KMS-11 (cell line): Measurements from ENCODE around the gene TTLL11.

Source experiments
- H2AFZ ChIP-seq: fragments of 200-600 bp; sonication (generic); 2 replicates; pipeline ENCODE4 v1.6.1; 2016; ENCODE audit warnings: antibody characterized with exemption, mixed run types, low read depth
- H3K27ac ChIP-seq: fragments of 200-600 bp; sonication (generic); 2 replicates; pipeline ENCODE4 v1.6.1; 2016; ENCODE audit warnings: mild to moderate bottlenecking, mixed run types
- H3K27me3 ChIP-seq: fragments of 200-600 bp; sonication (generic); 2 replicates; pipeline ENCODE4 v1.6.1; 2017; ENCODE audit warnings: mild to moderate bottlenecking, low read depth, mixed run types, moderate library complexity; ENCODE audit not compliant: insufficient read depth
- H3K36me3 ChIP-seq: fragments of 200-600 bp; sonication (generic); 2 replicates; pipeline ENCODE4 v1.6.1; 2017; ENCODE audit warnings: mild to moderate bottlenecking, mixed run types; ENCODE audit not compliant: insufficient read depth
- H3K4me1 ChIP-seq: fragments of 200-600 bp; sonication (generic); 2 replicates; pipeline ENCODE4 v1.6.1; 2016; ENCODE audit warnings: mild to moderate bottlenecking, low read depth, mixed run types; ENCODE audit not compliant: poor library complexity, severe bottlenecking
- H3K4me2 ChIP-seq: fragments of 200-600 bp; sonication (generic); 2 replicates; pipeline ENCODE4 v1.7.0; 2016; ENCODE audit warnings: mild to moderate bottlenecking, mixed run types
- H3K4me3 ChIP-seq: fragments of 200-600 bp; sonication (generic); IDR thresholded peaks from 2 replicates; pipeline ENCODE4 v1.6.1; 2017; ENCODE audit warnings: low read depth, low read length, mixed read lengths; ENCODE audit not compliant: insufficient read depth
- H3K79me2 ChIP-seq: fragments of 200-600 bp; sonication (generic); 2 replicates; pipeline ENCODE4 v1.6.1; 2016; ENCODE audit warnings: low read depth, mixed run types; ENCODE audit not compliant: insufficient read depth
- H3K9ac ChIP-seq: fragments of 200-600 bp; sonication (generic); 2 replicates; pipeline ENCODE4 v1.6.1; 2016; ENCODE audit warnings: mild to moderate bottlenecking, mixed run types
- H4K20me1 ChIP-seq: fragments of 200-600 bp; sonication (generic); 2 replicates; pipeline ENCODE4 v1.6.1; 2016; ENCODE audit warnings: mild to moderate bottlenecking, mixed run types; ENCODE audit not compliant: insufficient read depth
- TF ChIP-seq, protein P1 (sequence below): fragments of 200-600 bp; sonication (generic); conservative IDR thresholded peaks from 2 replicates; pipeline ENCODE4 v1.6.1; 2017; ENCODE audit warnings: low read depth, mild to moderate bottlenecking, antibody characterized with exemption, low read length, moderate library complexity, mixed read lengths

Gene TTLL11

GRCh38 chr9:122065923-122066629 lies 27.0 kb downstream of the TTLL11 start:
- no peaks in the 10 kb centered on the region for H3K36me3 ChIP-seq
- H3K9ac ChIP-seq = no peak overlapping the region
- no peak overlapping the region for H3K4me2 ChIP-seq
- no peak overlapping the region for H3K4me3 ChIP-seq
- H3K4me1 ChIP-seq = no peaks in the 10 kb centered on the region
- H3K79me2 ChIP-seq = no peaks in the 10 kb centered on the region
- H3K27me3 ChIP-seq = no peaks in the 10 kb centered on the region
- no peak overlapping the region for H3K27ac ChIP-seq
- H2AFZ ChIP-seq = no peak overlapping the region
- TF ChIP-seq, protein P1, sequence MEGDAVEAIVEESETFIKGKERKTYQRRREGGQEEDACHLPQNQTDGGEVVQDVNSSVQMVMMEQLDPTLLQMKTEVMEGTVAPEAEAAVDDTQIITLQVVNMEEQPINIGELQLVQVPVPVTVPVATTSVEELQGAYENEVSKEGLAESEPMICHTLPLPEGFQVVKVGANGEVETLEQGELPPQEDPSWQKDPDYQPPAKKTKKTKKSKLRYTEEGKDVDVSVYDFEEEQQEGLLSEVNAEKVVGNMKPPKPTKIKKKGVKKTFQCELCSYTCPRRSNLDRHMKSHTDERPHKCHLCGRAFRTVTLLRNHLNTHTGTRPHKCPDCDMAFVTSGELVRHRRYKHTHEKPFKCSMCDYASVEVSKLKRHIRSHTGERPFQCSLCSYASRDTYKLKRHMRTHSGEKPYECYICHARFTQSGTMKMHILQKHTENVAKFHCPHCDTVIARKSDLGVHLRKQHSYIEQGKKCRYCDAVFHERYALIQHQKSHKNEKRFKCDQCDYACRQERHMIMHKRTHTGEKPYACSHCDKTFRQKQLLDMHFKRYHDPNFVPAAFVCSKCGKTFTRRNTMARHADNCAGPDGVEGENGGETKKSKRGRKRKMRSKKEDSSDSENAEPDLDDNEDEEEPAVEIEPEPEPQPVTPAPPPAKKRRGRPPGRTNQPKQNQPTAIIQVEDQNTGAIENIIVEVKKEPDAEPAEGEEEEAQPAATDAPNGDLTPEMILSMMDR = no peak
- H4K20me1 ChIP-seq = no peaks in the 10 kb centered on the region

DNA sequence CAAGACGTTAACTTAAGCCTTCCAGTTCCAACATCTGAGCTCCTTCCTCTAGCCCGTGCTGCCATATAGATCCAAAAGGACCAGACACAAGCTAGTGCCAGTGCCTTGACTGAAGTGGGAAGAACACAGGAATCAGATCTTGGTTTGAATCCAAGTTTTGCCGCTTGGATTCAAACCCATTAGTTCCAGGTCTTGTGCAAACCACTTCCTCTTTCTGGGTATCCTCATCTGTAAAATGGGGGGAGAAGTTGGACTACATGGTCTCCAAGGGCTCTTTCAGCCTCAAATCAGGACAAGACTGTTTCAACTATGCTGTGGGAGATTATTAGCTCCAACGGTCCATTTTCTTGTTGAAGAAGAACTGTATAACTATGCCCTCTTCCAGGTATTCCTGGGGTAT lies 32.6 kb downstream of the TTLL11 start:
- Histone ChIP-seq H3K79me2 (no peaks in the 10 kb centered on the region), H2AFZ (no peak overlapping the region), H3K36me3 (no peaks in the 10 kb centered on the region), H3K4me2 (no peak overlapping the region), H4K20me1 (no peaks in the 10 kb centered on the region), H3K9ac (no peak overlapping the region), H3K4me1 (no peaks in the 10 kb centered on the region), H3K4me3 (no peak overlapping the region), H3K27me3 (no peaks in the 10 kb centered on the region; the same call in 1 of the 2 replicates), H3K27ac (no peak overlapping the region)
- TF ChIP-seq, protein P1 = no peak

GRCh38 chr9:122059955-122060324 lies 33.2 kb downstream of the TTLL11 start:
- no peaks in the 10 kb centered on the region for H3K4me1 ChIP-seq
- no peaks in the 10 kb centered on the region for H3K36me3 ChIP-seq
- no peak overlapping the region for H3K4me3 ChIP-seq
- no peaks in the 10 kb centered on the region for H3K79me2 ChIP-seq
- TF ChIP-seq, protein P1 = no peak
- no peaks in the 10 kb centered on the region; the same call in 1 of the 2 replicates for H3K27me3 ChIP-seq
- no peak overlapping the region for H3K27ac ChIP-seq
- H3K9ac ChIP-seq = no peak overlapping the region
- no peak overlapping the region for H2AFZ ChIP-seq
- H4K20me1 ChIP-seq = no peaks in the 10 kb centered on the region
- H3K4me2 ChIP-seq = no peak overlapping the region

DNA sequence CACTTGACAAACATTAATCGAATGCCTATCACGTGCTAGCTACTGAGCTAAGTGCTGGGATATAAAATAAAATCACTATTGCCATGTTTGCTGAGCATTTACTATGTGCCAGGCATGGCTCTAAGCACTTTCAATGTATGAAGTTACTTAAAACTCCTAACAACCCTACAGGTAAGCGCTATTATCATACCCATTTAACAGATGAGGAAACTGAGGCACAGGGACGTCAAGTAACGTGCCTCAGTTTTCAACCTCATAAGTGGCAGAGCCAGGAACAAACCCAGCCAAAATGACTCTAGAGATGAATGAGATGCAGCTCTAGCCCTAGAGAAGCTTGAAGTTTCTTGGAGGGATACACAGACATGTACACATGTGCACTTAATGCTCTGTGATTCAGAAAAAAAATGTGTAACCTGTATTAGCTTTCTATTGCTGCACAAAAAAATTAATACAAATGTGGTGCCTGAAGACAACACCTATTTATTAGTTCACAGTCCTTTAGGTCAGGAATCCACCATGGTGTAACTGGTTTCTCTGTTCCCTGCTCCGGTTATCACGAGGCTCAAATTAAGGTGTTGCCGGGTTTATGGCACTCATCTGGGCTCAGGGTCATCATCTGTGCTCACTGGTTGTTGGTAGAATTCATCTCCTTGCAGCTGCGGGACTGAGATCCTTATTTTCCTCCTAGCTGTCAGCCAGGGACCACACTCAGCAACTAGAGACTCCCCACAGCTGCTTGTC lies 33.7 kb downstream of the TTLL11 start:
- Histone ChIP-seq H3K27me3 (no peaks in the 10 kb centered on the region; the same call in 1 of the 2 replicates), H4K20me1 (no peaks in the 10 kb centered on the region), H3K4me3 (no peak overlapping the region), H3K36me3 (no peaks in the 10 kb centered on the region), H3K27ac (no peak overlapping the region), H3K79me2 (no peaks in the 10 kb centered on the region), H3K4me1 (no peaks in the 10 kb centered on the region), H2AFZ (no peak overlapping the region), H3K4me2 (no peak overlapping the region), H3K9ac (no peak overlapping the region)
- TF ChIP-seq, protein P1 = no peak
